Panc1 (cell line): ENCODE results near the gene KRT35. TPM values are rescaled to one million over a fixed set of nuclear protein-coding genes. Genes with fewer than 3 reads are reported as not detected.

Source experiments
- ATAC-seq: fragments of 200-7000 bp; cut with Tn5 transposase; 2 replicates; pipeline ENCODE4 v1.9.1; 2020; ENCODE audit warnings: mild to moderate bottlenecking, moderate library complexity
- BruUV-seq: library from RNA; stranded (reverse); fragments of 400-500 nt; replicated peaks from 2 replicates; lab custom pipeline; 2021; lab: Mats Ljungman, UMichigan
- CTCF ChIA-PET: fragments of 300-600 bp; sonication (Branson Sonifier 250); formaldehyde crosslinking; loops from one replicate; lab custom pipeline; 2022; ENCODE audit warnings: antibody characterized with exemption; lab: Charles Lee
- POLR2A ChIA-PET: fragments of 300-600 bp; sonication (Branson Sonifier 250); formaldehyde crosslinking; loops from one replicate; lab custom pipeline; 2022; ENCODE audit warnings: antibody characterized with exemption; lab: Charles Lee
- DNase-seq: peaks from one replicate; pipeline ENCODE4 v3.0.0-alpha.2; 2010; ENCODE audit warnings: low read depth, low spot score
- H3K27ac ChIP-seq: 2 replicates; pipeline ENCODE4 v1.5.1; 2011; ENCODE audit warnings: mild to moderate bottlenecking, low read length, inconsistent platforms
- H3K27me3 ChIP-seq: fragments of 200-500 bp; sonication (Bioruptor generic); 2 replicates; pipeline ENCODE4 v1.6.0; 2014; ENCODE audit warnings: low read length, inconsistent platforms; ENCODE audit not compliant: control insufficient read depth, insufficient read depth
- H3K36me3 ChIP-seq: fragments of 200-500 bp; sonication (Bioruptor generic); 2 replicates; pipeline ENCODE4 v1.5.1; 2014; ENCODE audit warnings: inconsistent platforms, mild to moderate bottlenecking, low read length, moderate library complexity; ENCODE audit not compliant: control insufficient read depth, insufficient read depth
- H3K4me1 ChIP-seq: 2 replicates; pipeline ENCODE4 v1.5.1; 2011; ENCODE audit warnings: inconsistent platforms, mild to moderate bottlenecking, low read length, moderate library complexity; ENCODE audit not compliant: control insufficient read depth, insufficient read depth
- H3K4me3 ChIP-seq, 2 experiments: 2 replicates each; pipeline ENCODE4 v1.5.1; 2011 to 2012; ENCODE audit warnings: low read depth in 2 of 2, low read length in 2 of 2, mild to moderate bottlenecking in 2 of 2, inconsistent platforms in 1 of 2, moderate library complexity in 1 of 2
- H3K9me3 ChIP-seq: fragments of 200-500 bp; sonication (Bioruptor generic); 2 replicates; pipeline ENCODE4 v1.5.1; 2014; ENCODE audit warnings: low read depth, mild to moderate bottlenecking, inconsistent platforms, low read length, moderate library complexity; ENCODE audit not compliant: control insufficient read depth, insufficient read depth
- POLR2AphosphoS5 ChIP-seq: IDR thresholded peaks from 2 replicates; pipeline ENCODE4 v1.6.1; 2012; ENCODE audit warnings: mild to moderate bottlenecking, low read depth, low read length, moderate library complexity
- SIN3A ChIP-seq: IDR thresholded peaks from 2 replicates; pipeline ENCODE4 v1.6.1; 2012; ENCODE audit warnings: low read depth, mild to moderate bottlenecking, low read length, moderate library complexity, borderline replicate concordance; ENCODE audit not compliant: insufficient read depth
- TCF7L2 ChIP-seq: IDR thresholded peaks from 2 replicates; pipeline ENCODE4 v1.6.1; 2011; ENCODE audit warnings: mild to moderate bottlenecking, low read depth, low read length, inconsistent platforms
- in situ Hi-C: cut with HindIII; loops from 2 replicates; pipeline ENCODE4 v1.10.0; 2016; ENCODE audit warnings: low sequenced_read_pairs, low pct_unique_long_range_greater_than_20kb
- intact Hi-C: fragments of 100-400 bp; cut with micrococcal nuclease; formaldehyde crosslinking; loops from one replicate; pipeline ENCODE4 v1.10.0; 2022; ENCODE audit not compliant: unreplicated experiment
- total RNA-seq: library from RNA; stranded (reverse); gene quantifications from one replicate; pipeline ENCODE4 v1.2.1, GENCODE V29; 2021; ENCODE audit not compliant: unreplicated experiment
- TF ChIP-seq, protein P1 (sequence below): fragments of 450-650 bp; IDR thresholded peaks from 2 replicates; pipeline ENCODE4 v1.5.1; 2017; ENCODE audit warnings: mild to moderate bottlenecking
- TF ChIP-seq, protein P2 (sequence below), 2 experiments: IDR thresholded peaks; 2 replicates each; pipeline ENCODE4 v1.6.1; 2011 to 2012; ENCODE audit warnings: low read depth in 2 of 2, control low read depth in 1 of 2, low read length in 1 of 2, mild to moderate bottlenecking in 1 of 2, moderate library complexity in 1 of 2; ENCODE audit not compliant: insufficient read depth in 1 of 2

The KRT35 gene
- total RNA-seq, 1 experiment from 2014 or later, result not detected

DNA sequence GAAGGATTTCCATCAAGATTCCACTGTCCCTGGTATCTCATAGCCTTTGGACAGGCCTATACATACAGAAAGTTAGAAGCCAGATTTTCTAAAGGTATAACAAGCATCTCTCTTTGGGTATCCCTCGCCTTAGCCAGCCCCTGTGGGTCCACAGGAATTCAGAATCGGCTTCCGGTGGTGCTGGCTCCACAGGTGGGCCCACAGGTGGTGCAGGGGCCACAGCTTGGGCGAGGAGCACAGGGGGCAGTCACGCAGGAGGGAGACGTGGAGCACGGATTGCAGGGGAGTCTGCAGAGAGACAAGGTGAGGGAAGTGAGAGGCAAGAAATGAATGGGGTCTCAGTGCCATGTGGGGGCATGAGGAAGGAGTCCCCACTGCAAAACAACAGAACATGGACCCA lies 43.7 kb downstream of the KRT35 start:
- DNase-seq, result no peak
- no peaks in the 10 kb centered on the region for H3K9me3 ChIP-seq
- TF ChIP-seq, protein P1, sequence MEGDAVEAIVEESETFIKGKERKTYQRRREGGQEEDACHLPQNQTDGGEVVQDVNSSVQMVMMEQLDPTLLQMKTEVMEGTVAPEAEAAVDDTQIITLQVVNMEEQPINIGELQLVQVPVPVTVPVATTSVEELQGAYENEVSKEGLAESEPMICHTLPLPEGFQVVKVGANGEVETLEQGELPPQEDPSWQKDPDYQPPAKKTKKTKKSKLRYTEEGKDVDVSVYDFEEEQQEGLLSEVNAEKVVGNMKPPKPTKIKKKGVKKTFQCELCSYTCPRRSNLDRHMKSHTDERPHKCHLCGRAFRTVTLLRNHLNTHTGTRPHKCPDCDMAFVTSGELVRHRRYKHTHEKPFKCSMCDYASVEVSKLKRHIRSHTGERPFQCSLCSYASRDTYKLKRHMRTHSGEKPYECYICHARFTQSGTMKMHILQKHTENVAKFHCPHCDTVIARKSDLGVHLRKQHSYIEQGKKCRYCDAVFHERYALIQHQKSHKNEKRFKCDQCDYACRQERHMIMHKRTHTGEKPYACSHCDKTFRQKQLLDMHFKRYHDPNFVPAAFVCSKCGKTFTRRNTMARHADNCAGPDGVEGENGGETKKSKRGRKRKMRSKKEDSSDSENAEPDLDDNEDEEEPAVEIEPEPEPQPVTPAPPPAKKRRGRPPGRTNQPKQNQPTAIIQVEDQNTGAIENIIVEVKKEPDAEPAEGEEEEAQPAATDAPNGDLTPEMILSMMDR, result no peak
- TF ChIP-seq TCF7L2 (no peak), POLR2AphosphoS5 (no peak), SIN3A (no peak)
- TF ChIP-seq, protein P2, sequence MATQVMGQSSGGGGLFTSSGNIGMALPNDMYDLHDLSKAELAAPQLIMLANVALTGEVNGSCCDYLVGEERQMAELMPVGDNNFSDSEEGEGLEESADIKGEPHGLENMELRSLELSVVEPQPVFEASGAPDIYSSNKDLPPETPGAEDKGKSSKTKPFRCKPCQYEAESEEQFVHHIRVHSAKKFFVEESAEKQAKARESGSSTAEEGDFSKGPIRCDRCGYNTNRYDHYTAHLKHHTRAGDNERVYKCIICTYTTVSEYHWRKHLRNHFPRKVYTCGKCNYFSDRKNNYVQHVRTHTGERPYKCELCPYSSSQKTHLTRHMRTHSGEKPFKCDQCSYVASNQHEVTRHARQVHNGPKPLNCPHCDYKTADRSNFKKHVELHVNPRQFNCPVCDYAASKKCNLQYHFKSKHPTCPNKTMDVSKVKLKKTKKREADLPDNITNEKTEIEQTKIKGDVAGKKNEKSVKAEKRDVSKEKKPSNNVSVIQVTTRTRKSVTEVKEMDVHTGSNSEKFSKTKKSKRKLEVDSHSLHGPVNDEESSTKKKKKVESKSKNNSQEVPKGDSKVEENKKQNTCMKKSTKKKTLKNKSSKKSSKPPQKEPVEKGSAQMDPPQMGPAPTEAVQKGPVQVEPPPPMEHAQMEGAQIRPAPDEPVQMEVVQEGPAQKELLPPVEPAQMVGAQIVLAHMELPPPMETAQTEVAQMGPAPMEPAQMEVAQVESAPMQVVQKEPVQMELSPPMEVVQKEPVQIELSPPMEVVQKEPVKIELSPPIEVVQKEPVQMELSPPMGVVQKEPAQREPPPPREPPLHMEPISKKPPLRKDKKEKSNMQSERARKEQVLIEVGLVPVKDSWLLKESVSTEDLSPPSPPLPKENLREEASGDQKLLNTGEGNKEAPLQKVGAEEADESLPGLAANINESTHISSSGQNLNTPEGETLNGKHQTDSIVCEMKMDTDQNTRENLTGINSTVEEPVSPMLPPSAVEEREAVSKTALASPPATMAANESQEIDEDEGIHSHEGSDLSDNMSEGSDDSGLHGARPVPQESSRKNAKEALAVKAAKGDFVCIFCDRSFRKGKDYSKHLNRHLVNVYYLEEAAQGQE (IDR thresholded peaks at IDR 0.05; ENCODE audit: insufficient read depth in 1 of 2, low read depth in 2 of 2, low read length in 1 of 2), result no peak
- no peaks in the 10 kb centered on the region for H3K36me3 ChIP-seq
- ATAC-seq, result no peak
- H3K27me3 ChIP-seq, result no peaks in the 10 kb centered on the region
- no peaks in the 10 kb centered on the region for H3K4me1 ChIP-seq
- no peak overlapping the region for H3K4me3 ChIP-seq
- no peak overlapping the region for H3K27ac ChIP-seq
- intact Hi-C loops (no loop called here), in situ Hi-C loops (no loop called here)
- no TSS peak for BruUV-seq
- ChIA-PET CTCF (no interaction called here), POLR2A (no interaction called here)

DNA sequence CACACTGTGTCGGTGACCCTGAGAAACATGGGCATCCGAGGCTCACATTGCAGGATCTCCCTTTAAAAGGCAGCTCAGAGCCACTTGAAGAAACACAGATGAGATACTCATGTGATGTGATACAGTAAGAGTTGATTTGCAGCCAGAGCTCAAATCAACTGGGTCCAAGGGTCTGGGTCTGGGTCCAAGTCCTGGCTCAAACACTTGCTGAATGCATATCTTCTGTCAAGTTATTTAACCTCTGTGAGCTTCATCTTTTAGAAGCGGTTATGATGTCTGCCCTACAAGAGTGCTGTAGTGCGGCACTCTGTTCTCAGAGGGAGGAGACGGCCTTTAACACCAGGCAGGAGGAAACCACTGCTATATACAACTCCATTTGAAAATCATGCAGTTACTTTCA lies 46.5 kb downstream of the KRT35 start:
- intact Hi-C loops (no loop called here), in situ Hi-C loops (no loop called here)
- Histone ChIP-seq H3K4me3 (no peak overlapping the region), H3K36me3 (no peaks in the 10 kb centered on the region), H3K27ac (no peak overlapping the region), H3K4me1 (no peaks in the 10 kb centered on the region), H3K9me3 (no peaks in the 10 kb centered on the region), H3K27me3 (no peaks in the 10 kb centered on the region)
- no peak for DNase-seq
- ATAC-seq, result no peak
- TF ChIP-seq, protein P2 (IDR thresholded peaks at IDR 0.05; ENCODE audit: insufficient read depth in 1 of 2, low read depth in 2 of 2, low read length in 1 of 2), result no peak
- no peak for TF ChIP-seq SIN3A
- no peak for TF ChIP-seq TCF7L2
- ChIA-PET CTCF (no interaction called here), POLR2A (no interaction called here)
- no TSS peak for BruUV-seq
